GM19372 (cell line): ENCODE data around the gene PKN3.

ENCODE experiments used
- ATAC-seq: cut with Tn5 transposase; IDR thresholded peaks from one replicate; pipeline ENCODE4 v1.9.1; 2021; ENCODE audit warnings: mild to moderate bottlenecking, low read depth, moderate library complexity; ENCODE audit not compliant: unreplicated experiment

The PKN3 gene

DNA sequence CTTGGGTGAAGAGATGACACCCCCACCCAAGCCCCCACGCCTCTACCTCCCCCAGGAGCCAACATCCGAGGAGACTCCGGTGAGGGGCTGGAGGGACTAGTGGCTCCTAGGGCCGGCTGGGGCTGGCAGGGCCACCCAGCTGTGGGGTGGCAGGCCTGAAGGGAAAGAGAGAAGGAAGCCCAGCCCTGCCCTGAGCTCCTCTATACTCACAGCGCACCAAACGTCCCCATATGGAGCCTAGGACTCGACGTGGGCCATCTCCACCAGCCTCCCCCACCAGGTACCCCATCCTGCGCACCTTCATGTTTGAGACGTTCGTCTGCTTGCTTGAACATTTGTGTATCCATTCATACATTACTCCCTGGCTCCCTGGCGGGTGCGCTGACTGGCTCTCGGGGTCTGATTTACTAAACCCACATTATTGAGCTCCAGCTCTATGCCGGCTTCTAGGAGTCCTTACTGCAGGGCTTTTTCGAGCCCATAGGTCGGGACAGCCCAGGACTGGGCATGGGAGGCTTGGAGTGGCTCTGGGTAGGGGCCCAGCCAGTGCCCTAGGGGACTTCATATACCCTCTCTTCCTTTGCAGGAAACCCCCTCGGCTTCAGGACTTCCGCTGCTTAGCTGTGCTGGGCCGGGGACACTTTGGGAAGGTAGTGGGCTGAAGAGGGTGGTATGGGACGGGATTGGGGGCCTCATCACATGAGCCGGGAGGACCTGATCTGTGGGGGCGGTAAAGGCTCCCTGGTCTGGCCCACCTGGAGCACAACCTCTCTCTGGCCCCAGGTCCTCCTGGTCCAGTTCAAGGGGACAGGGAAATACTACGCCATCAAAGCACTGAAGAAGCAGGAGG is 12.5 kb downstream of the PKN3 start:
- no peak for ATAC-seq

DNA sequence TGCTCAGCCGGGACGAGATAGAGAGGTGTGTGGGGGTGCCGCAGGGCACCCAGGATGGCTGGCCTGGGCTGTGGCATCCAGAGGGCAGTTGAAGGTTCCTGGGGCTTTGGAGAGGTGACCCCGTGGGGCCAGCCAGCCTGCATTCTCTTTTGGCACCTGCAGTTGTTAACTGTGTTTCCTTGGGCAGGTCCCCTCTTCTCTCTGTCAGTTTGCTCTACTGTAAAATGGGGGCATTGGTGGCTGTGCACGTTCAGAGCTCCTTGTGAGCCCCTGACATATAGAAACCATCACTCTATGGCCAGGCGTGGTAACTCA is 13.1 kb downstream of the PKN3 start:
- no peak for ATAC-seq

DNA sequence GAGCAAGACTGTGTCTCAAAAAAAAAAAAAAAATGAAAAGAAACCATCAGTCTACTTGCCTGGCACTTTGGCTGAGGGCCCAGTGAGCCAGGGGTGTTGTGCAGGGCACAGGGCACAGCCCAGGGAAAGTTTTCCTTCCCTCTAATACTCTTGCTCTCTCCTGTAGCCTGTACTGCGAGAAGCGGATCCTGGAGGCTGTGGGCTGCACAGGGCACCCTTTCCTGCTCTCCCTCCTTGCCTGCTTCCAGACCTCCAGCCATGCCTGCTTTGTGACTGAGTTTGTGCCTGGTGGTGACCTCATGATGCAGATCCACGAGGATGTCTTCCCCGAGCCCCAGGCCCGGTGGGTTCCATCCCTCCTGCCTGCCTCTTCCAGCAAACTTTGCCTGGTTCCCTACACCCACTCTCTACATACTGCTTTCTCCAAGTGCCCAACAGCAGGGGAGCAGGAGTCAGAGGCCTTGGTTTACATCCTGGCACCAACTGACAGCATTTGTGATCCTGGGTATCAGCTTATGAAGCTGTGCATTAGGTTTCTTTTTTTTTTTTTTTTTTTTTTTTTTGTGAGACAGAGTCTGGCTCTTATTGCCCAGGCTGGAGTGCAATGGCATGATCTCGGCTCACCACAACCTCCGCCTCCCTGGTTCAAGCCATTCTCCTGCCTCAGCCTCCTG is 14.4 kb downstream of the PKN3 start:
- ATAC-seq = no peak

DNA sequence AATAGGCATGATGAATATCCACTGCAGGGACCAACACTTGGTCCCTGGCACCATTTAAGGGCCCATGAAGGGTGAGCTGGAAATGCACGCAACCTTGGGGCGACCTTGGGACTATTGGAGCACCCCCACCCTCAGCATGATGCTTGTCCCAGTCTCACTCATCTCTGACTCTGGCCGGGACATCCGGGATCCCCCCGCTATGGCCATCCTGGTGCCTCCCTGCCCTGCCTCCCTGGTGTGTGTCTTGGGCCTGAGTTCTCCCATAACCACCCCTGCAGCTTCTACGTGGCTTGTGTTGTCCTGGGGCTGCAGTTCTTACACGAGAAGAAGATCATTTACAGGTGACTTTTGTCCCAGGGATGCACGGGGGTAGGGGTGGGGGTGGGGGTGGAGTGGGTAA is 15.7 kb downstream of the PKN3 start:
- ATAC-seq = no peak

GRCh38 chr9:128718475-128718874 is 16.2 kb downstream of the PKN3 start:
- no peak for ATAC-seq

GRCh38 chr9:128719919-128720605 is 17.8 kb downstream of the PKN3 start:
- ATAC-seq = no peak

- ATAC-seq = no peak
These were observed 18.7 kb downstream of the PKN3 start for GRCh38 chr9:128720841-128721486.

DNA sequence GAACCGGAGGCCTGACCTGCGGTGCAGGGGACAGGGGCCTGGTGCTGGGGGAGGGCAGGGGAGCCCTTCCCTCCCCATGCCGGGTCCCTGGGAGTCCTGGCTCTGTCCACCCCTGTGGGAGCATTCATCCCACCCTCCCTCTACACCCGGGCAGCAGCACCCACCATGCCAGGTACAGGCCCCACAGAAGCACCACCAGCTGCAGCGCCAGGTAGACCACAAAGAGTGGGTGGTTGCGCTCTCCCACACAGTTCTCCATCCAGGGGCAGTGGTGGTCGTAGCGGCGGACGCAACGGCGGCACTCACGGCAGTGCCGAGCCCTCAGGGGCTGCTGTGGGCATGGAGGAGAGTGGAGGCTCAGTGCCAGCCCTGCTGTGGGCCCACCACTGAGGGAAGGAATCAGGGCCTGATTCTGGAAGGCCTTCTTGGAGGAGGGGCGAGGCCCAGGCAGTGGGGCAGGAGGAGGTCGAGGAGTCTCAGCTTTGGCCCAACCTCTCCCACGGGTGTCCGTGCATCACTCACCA is 19.2 kb downstream of the PKN3 start:
- ATAC-seq = no peak

- no peak for ATAC-seq
These were observed 20.4 kb downstream of the PKN3 start for GRCh38 chr9:128722380-128723351.

DNA sequence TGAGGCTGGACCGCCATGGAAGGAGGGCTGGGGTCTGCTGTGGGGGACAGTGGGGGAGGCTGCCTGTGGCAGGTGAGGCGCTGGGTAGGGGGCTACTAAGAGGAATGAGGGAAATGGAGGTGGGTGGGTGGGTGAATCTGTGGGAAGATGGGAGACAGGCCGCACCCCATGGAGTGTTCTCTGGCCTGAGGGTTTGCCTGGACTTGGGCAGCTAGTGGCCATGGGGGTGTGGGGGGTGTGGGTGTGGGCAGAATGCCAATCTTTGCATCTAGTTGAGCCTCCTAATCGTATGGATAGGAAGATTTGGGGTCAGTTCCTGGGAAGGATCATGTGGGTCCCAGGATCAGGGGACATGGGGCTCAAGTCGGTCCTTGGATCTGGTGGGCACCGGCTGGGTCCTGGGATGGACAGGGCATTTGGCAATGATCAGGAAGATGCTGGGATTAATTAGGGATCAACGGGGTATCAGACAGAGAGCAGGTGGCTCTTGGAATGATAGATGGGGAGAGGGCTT is 21.1 kb downstream of the PKN3 start:
- ATAC-seq = no peak

- peak; percentile 98 for ATAC-seq
These were observed 21.8 kb downstream of the PKN3 start, which contains the start of gene ZDHHC12 for GRCh38 chr9:128723866-128724743. ZDHHC12 (minus strand) TSS chr9:128724127; CDS start chr9:128724093, 34 bp downstream.

DNA sequence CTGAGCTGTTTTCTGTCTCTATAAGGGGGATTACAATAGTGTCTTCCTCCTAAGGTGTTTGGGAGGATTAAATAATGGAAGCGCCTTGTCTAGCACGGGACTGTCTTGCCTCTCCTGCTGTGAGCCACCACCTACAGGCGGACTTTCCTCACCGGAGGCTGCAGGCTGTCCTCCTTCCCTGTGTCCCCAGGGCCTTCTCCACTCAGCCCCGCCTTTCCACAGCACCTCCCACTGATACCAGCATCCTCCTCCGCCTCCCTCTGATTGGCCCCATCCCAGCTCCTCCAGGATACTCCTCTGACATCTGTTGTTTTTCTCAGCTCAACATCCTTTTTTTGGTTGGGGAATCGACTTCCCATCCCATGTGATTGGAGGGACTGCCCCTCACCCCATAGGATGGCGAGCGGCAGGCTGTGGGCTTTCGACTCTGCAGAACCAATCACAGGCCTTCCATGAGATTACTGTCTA is 22.5 kb downstream of the PKN3 start:
- ATAC-seq = no peak

DNA sequence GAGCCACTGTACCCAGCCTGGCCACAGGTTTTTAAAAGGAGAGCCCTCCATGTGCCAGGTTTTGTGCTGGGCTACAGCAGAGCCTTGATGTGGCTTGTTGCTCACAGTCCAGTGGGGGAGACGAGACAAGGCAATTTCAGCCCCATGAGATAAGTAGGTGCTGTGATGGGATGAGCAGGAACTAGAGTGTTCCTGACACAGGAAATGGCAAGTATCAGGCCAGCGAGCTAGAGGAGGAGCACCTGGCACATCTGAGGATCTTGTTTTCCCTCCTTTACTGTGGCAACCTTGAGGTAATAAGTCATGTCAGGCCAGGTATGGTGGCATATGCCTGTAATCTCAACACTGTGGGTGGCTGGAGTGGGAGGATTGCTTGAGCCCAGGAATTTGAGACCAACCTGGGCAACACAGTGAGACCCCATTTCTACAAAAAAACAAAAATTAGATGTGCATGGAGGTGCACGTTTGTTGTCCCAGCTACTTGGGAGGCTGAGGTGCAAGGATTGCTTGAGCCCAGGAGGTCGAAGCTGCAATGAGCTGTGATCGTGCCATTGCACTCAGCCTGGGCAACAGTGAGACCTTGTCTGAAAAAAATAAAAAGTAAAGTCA is 25.4 kb downstream of the PKN3 start:
- no peak for ATAC-seq

GRCh38 chr9:128728298-128728697 is 26.0 kb downstream of the PKN3 start:
- no peak for ATAC-seq

GRCh38 chr9:128729302-128729701 is 27.0 kb downstream of the PKN3 start:
- ATAC-seq = no peak

DNA sequence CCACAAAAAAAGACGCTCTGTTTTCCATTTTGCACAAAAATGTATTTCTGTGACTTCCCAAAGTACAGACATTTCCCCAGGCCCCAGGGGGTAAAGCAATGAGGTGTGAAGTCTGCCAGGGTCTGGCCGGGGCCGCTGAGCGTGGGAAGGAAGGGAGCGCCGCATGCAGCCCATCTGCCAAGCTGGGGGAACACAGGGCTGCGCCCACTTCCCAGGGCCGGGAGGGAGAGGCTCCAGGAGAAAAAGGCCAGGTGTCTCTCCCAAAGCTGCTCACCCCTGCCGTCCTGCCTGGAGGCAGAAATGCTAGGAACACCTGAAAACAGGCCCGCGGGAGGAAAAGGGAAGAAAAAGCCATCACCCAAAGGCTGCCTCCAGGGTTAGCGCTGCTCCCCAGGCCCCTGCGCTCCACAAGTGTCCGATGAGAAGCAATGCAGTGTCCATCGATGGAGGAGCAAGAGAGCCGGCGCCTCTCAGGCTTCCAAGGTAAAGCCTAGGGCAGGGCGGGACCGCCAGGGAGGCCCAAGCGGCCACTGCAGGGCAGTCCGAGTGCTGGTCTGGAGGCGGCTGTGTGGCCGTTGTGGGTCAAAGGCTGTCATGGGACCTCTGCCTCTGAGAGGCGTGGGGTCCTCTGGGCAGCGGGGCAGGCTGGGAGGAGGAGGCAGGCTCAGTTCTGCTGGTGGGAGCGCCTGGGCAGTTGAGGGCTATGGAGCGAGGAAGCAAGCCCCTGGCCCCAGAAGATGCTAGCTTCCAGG is 27.6 kb downstream of the PKN3 start:
- ATAC-seq = no peak

- no peak for ATAC-seq
These were observed 28.8 kb downstream of the PKN3 start for GRCh38 chr9:128731093-128731492.
